ENCODE measurements around the gene ELFN1.

Gene ELFN1

DNA sequence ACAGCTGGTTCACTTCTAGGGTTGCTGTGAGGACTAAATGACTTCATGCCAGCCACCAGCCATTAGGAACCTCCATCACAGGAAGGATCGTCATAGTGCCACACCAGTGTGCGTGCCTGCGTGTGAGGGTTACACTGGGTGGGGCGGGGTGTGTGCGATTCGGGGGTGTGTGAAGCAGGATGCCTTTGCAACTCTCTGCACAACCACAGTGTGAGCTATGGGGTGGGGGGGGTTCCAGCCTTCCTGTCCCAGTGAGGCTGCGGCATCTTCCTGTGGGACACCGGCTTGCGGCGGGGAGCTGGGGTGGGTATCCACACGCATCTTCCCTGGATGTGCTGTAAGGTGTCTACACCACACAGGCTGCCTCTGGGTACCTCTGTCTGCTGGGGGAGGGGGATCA is 6.9 kb upstream of the ELFN1 start:
- DNase-seq (ENCODE audit: low read depth in 2 of 3, low spot score in 2 of 3) = no peak

- DNase-seq (ENCODE audit: low read depth in 2 of 3, low spot score in 2 of 3) = no peak
Measured at GRCh38 chr7:1663857-1664651, 6.0 kb upstream of the ELFN1 start.

DNA sequence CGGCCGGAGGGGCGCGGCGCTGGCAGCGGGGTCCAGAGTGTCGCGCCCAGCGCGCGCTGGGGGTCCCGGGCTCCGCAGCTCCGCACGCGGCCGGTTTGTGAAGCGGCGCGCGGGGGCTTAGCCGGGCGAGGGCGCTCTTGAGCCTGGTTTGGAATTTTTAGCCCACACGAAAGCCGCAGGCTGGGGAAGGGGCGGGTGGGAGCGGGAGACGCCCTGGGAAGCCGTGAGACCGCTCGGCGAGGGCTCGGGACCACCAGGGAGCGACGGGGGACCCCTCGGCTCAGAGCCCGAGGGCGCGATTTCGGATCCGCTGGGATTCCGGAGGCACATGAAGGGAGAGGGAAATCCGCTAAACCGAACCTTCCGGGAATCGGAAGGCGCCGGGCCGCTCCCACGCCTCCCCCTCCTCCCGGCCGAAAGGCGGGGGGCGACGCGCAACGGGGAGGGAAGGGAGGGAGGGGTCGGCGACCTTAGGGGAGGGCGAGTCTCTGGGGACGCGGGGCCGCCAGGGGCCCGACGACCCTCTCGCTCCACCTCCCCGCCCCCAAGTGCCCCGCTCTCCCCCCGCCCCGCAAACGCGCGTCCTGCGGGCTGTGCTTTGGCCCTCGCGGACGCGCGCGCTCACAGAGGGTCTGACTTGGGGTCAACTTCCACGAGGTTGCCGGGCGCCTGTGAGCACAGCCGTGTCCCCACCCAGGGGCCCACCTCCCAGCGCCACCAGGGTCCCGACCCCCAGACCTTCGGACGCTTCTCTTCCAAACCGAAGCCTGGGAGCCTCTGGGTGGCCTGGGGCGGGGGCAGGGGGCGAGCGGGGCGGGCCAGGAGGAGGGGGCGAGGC is 5.1 kb upstream of the ELFN1 start:
- DNase-seq (ENCODE audit: low read depth in 2 of 3, low spot score in 2 of 3) = no peak

- DNase-seq (ENCODE audit: low read depth in 2 of 3, low spot score in 2 of 3) = no peak
Measured at GRCh38 chr7:1665549-1666316, 4.3 kb upstream of the ELFN1 start.

DNA sequence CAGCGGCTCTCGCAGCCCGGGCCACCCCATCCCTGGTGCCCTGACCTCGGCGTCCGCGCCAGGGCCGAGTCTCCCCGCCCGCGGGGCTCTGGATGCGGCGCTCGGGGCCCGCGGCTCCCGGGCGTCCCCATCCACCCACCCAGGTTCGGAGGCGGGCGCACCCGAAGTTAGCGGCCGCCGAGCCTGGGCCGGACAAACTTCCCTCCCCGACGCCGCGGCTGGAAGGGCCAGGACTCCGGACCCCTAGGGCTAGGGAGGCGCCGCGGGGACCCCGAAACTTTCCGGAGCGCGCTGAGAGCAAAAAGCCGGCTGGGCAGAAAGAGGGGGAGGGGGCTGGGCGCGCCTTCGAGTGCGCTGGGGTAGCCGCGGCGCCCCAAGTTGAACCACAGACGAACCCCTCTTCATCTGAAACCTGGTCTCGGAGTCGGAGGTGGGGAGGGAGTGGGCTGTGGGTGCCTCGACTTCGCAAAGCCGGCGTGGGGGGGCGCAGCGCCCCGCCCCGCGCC is 3.7 kb upstream of the ELFN1 start:
- no peak for DNase-seq (ENCODE audit: low read depth in 2 of 3, low spot score in 2 of 3)

DNA sequence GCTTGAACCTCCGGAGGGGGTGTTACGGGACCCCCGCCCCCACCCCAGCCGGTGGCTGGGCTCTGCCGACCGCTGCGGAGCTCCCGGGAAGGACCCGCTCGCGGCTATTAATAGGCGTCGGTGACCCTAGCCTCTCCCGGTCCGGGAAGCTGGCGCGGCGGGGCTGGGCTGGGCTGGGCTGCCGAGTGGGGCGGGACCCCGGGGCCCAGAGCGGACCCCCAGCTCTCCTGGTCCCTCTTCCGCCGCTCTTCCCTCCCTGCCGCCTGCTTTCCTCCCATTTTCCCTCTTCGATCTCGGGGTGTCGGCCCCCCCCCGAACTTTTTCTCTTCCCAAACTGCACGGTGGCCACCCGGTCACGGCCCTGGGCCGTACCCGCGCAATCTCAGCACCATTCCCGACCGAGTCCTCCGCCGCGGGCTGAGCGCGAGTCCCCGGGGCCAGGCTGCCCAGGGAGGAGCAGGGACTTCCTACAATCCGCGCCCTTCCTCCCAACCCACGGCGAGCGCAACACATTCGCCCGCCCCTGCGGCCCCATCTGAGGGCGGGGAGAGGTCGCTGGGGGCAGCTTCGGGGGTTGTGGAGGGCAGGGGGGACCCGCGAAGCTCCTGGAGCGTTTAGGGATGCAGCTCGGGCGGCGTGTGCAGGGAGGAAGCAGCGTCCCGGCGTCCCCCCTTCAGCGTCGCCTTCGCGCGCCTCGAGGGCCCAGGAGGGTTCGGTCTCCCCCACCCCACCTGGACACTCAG is 3.1 kb upstream of the ELFN1 start:
- DNase-seq (ENCODE audit: low read depth in 2 of 3, low spot score in 2 of 3) = no peak

DNA sequence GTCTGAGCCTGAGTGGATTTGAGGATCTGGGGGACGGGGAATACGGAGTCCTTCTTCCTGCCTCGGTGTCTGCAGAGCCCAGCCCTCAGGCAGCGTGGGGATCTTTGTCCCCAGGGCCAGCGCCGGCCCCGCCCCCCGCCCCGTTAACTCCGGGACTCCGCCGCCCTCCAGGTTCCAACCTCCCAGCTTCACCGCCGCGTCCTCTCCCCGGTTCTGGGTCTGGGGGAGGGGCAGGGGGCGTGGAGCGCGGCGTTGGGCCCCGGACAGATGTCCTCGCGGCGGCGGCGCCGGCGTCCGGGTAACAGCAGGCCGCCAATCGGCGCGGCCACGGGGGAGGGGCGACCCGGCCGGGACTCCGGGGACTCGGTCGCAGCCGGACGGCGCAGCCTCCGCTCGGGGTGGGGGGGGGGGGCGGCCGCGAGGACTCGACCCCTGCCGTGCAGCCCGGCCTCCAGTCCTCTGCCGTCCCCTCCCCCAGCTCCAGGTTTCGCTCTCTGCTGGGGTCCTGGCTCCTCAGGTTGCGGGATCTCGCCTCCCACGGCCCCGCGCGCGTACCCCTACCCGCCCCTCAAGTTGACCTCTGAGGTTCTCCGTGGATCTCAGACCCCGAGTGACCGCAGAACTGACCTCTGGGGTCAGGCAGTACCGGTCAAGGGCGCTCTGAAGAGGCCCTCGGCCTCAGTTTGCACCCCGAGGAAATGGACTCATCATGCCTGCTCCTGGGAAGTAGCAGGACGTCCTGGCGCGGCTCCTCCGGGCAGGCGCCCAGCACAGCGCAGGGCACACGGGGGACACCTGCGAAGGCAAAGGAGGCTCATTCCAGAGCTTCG is 2.3 kb upstream of the ELFN1 start:
- no peak for DNase-seq (ENCODE audit: low read depth in 2 of 3, low spot score in 2 of 3)

- DNase-seq (ENCODE audit: low read depth in 2 of 3, low spot score in 2 of 3) = no peak
Measured at GRCh38 chr7:1668396-1669063, 1.5 kb upstream of the ELFN1 start.

- DNase-seq (ENCODE audit: low read depth in 2 of 3, low spot score in 2 of 3) = no peak
Measured at GRCh38 chr7:1669064-1669951, 769 bp upstream of the ELFN1 start.

- no peak for DNase-seq (ENCODE audit: low read depth in 2 of 3, low spot score in 2 of 3)
Measured at GRCh38 chr7:1670894-1671593, 967 bp downstream of the ELFN1 start.

GRCh38 chr7:1671594-1672451 is 1.7 kb downstream of the ELFN1 start:
- DNase-seq (ENCODE audit: low read depth in 2 of 3, low spot score in 2 of 3) = no peak

GRCh38 chr7:1672851-1673486 is 2.9 kb downstream of the ELFN1 start:
- no peak for DNase-seq (ENCODE audit: low read depth in 2 of 3, low spot score in 2 of 3)

- no peak for DNase-seq (ENCODE audit: low read depth in 2 of 3, low spot score in 2 of 3)
Measured at GRCh38 chr7:1673581-1674118, 3.6 kb downstream of the ELFN1 start.

DNA sequence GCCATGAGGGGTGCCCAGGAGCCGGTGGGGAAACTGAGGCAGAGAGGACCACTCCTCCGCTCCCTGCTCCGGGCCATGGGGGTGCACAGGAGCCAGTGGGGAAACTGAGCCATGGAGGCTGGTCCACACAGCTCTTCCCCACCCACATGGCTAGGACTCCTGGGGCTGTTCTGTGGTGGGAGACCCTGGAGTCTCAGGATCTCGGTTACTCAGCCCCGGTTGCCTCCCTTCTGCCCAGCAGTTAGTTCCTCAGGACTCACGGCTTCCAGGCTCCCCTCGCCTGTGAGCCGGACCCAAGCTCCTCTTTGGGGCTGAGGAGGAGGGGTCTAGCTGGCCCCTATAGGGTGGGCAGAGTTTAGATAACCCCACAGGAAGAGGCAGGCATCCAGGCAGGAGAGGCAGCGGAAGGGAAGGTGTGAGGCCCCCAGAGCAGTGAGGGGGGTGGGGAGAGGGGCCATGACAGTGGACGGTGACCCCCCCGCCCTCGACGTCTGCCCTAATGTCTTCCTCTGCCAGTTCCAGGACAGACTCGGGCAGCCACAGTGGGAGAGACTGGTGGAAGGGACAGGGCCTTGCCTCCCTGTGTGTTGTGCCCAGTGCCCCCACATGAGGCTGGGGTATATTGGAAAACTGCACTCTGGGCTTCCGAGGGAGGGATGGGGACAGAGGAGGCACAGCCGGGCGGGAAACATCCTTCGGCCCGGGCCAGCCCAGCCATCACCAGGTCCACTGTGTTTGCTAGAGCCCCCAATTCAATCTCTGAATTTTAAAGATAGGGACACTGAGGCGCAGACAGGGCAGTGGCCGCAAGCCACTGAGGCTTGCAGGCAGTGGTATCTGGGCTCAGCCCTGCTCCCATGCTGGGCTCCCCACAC is 4.3 kb downstream of the ELFN1 start:
- no peak for DNase-seq (ENCODE audit: low read depth in 2 of 3, low spot score in 2 of 3)

DNA sequence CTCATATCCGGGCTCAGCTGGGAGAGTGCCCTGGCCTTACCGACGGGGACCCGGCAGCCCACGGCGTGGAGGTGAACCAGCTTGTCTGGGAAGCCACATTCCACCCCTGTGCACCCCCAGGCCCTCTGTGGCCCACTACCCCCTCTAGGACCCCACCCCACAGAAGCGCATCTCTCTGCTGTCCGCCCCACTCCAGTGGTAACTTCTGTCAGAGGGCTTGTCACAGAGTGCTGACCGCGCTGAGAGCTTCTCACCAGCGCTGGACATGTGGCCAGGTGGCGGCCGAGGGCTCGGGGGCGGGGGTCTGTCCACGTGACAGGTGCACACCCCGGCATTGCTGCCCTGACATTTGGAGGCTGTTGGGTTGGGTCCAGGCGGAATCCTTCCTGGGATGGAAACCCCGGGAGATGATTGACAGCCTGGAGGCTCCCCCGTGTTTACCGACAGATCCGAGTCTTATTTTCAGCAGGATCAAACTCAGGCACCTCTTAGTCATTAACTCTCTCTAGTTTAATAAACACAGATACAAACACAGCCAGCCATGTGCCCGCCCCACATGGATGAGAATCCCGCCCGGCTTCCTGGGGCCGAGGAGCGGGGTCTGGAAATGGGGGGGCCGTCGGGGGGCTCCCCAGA is 5.1 kb downstream of the ELFN1 start:
- no peak for DNase-seq (ENCODE audit: low read depth in 2 of 3, low spot score in 2 of 3)
